HFF-Myc (cell line): ENCODE measurements around the gene ADAMTSL5.

ENCODE experiments used
- DNase-seq: peaks from one replicate; pipeline ENCODE4 v3.0.0-alpha.2; 2011; ENCODE audit warnings: low read depth; ENCODE audit errors: extremely low read depth
- H3K4me3 ChIP-seq: replicated peaks from 2 replicates; pipeline ENCODE4 v1.5.1; 2011; ENCODE audit warnings: low read depth, mild to moderate bottlenecking, control low read depth, low read length
- TF ChIP-seq, protein P1 (sequence below): IDR thresholded peaks from 2 replicates; pipeline ENCODE4 v1.5.1; 2012; ENCODE audit warnings: mild to moderate bottlenecking, low read depth, low read length, control low read depth; ENCODE audit errors: missing control alignments

Gene ADAMTSL5

DNA sequence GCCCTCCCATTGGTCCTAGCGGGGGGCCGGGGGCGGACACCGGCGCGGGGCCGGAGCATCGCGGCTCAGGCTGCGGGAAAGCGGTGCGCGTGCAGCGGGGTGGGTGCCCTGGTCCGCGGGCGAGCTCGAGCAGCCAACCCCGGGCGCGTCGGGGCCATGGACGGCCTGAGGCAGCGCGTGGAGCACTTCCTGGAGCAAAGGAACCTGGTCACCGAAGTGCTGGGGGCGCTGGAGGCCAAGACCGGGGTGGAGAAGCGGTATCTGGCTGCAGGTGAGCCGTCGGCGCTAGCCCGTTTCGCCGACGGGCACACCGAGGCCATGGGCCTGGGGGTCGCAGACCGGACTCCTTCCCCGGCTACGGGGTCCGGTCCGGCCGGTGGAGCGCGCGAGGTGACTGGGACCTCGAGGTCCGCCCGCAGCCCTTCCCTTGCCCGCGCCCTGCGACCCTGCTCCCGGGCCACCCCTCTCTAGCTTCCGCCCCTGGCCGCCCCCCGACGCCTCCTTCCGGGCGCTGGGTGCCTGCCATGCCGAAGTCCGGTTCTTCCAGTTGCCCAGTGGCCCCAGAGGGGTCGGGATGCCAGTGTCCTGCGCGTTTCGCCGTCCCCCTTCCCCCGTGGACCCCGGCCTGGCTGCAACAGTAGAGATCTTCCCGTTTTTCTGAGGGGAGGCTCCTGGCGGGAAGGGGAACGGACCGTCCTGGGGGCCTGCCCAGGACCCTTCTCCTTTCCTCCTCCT, 21.5 kb downstream of the ADAMTSL5 start, which contains the start of gene REEP6:
Gene REEP6 (plus strand): TSS at position 68 of the 735 bp plus-strand sequence. CDS start 89 bp downstream, at position 157.
- TF ChIP-seq, protein P1, sequence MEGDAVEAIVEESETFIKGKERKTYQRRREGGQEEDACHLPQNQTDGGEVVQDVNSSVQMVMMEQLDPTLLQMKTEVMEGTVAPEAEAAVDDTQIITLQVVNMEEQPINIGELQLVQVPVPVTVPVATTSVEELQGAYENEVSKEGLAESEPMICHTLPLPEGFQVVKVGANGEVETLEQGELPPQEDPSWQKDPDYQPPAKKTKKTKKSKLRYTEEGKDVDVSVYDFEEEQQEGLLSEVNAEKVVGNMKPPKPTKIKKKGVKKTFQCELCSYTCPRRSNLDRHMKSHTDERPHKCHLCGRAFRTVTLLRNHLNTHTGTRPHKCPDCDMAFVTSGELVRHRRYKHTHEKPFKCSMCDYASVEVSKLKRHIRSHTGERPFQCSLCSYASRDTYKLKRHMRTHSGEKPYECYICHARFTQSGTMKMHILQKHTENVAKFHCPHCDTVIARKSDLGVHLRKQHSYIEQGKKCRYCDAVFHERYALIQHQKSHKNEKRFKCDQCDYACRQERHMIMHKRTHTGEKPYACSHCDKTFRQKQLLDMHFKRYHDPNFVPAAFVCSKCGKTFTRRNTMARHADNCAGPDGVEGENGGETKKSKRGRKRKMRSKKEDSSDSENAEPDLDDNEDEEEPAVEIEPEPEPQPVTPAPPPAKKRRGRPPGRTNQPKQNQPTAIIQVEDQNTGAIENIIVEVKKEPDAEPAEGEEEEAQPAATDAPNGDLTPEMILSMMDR = no peak
- H3K4me3 ChIP-seq = peak within 1 kb of the TSS; percentile 39
- no peak for DNase-seq

DNA sequence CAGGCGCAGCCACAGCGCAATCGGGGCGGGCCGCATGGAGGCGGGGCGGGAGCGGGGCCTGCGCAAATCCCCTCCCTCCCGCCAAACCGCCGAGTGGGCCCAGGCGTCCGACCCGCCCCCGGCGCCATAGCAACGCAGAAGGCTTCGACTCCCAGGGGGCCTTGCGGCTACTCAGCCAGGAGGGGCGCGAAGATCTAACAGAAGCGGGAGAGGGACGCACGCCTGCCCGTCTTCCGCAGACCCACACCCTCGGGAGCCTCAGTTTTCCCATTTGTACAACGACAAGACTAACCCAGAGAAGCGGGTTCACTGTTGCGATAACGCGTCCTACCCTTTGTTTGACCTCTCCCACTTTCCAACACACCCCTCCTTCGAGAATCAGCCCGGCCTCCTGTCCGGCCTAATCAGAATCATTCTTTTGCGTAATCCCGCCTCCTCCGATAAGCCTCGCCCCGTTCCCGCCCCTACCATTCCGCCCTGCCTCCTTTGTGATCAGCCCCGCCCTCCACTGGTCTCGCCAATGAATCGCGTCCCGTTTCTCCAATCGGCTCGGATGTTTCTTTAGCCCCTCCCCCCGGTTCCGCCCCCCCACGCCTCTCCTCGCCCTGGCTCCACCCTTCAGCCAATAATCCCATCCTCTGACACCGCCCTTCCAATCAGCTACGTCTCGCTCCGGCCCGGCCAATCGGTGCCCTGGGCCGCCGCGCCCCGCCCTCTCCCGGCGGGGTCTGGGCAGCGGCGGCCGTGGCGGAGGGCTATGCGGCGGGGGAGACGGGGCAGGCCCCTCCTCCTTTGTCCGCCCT, 22.3 kb downstream of the ADAMTSL5 start, which contains the start of gene PCSK4:
Gene PCSK4 (minus strand): TSS at position 40 of the 803 bp plus-strand sequence. CDS start 4 bp downstream, at position 36.
- TF ChIP-seq, protein P1 = no peak
- peak within 1 kb of the TSS; percentile 39 for H3K4me3 ChIP-seq

DNA sequence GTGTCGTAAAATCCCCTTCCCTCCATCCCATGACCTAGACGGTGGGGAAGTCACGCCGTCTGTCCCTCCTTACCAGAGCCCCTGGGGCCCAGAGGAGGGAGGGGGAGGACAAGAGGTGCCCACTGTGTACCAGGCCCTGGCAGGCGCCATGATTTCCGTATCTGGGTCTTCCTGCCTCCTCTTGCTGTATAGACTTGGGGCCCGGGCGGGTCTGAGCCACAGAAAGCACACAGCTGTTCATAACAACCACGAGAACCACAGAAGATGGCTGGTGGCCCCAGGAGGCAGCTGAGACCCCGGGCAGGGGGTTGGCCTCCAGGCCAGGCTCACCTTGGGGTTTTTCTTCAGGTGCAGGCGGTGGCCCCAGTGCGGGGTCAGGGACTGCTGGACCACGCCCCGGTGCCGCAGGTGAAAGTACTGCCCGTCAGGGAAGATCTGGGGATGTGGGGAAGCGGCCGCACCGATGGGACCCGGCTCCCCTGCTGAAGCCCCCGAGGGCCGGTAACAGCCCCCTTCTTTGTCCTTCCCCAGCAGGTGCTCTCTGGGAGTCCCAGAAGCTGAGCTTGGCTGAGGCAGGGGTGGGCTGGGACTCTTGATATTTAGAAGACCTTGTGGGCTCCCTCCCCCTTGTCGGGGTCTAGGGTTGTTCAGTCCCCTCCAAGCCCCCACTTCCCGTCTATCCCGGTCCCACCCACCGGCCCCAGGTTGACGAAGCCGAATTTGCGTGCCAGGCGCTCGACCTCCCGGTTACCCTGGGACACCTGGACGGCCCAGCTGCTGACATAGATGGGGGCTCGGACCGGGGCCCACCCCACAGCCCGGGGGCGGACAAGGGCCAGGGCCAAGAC, 23.1 kb downstream of the ADAMTSL5 start:
- TF ChIP-seq, protein P1 = no peak
- H3K4me3 ChIP-seq = peak overlapping the region; percentile 39
- DNase-seq = no peak

More for the DNA sequence above, 22.3 kb downstream of the ADAMTSL5 start, which contains the start of gene PCSK4:
- DNase-seq = peak; percentile 96

DNA sequence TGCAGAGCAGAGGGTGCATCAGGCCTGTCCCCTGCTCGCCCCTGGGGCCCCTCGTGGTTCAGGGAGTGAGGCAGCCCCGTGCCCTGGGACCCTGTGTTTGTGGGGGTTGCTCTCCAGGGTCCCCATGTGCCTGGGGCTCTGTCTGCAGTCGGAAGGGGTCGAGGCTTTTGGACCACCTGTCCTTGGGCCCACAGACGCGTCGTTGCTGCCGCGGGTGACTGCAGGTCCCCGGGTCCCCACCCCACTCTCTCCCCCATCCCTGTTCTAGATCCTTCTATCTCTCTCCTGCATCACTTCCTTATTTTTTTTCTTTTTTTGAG, 24.6 kb downstream of the ADAMTSL5 start:
- TF ChIP-seq, protein P1 = no peak
- no peak overlapping the region for H3K4me3 ChIP-seq
- no peak for DNase-seq

DNA sequence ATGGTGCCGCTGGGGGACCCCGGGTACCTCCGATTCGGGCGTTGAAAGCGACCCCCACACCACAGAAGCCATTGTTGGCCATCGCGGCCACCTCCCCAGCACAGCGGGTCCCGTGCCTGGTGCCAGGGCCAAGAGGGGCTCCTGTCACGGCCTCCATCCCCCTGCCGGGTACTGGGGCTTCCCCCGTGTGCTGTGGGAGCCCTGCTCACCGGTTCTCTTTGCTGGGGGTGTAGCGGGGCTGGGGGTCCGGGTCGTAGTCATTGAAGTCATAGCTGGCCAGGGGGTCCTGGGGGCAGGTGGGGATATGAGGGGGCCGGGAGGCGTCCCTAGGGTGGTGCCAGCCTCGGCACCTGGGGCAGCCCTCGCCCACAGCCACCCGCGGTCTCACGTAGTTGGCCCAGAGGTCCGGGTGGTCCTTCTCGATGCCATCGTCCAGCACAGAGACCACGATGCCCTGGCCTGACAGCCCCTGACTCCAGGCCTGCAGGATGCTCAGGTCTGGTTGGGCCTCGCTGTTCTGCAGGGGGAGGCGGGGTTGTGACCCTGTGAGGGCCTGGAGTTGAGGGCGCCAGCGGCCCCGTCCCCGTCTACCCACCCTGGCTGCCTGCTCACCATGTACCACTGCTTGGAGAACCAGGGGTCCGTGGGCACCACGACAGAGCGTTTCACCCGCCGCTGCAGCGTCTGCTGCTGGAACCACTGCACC, 25.1 kb downstream of the ADAMTSL5 start:
- TF ChIP-seq, protein P1 = no peak
- DNase-seq = no peak
- no peak overlapping the region for H3K4me3 ChIP-seq
